ENCODE results near the gene KRABD2.

KRABD2 gene

GRCh38 chr17:8405499-8406016 lies 29.1 kb upstream of the KRABD2 start:
- Mint-ChIP-seq H3K4me1 (peaks cover 8% of the 10 kb centered on the region), H3K27me3 (ENCODE audit: insufficient read depth, low read depth) (peaks cover 13% of the 10 kb centered on the region), H3K36me3 (no peaks in the 10 kb centered on the region), H3K4me3 (no peak overlapping the region), H3K27ac (no peak overlapping the region), H3K9me3 (no peaks in the 10 kb centered on the region)
- no peak overlapping the region for H3K9ac ChIP-seq
- H4K20me1 ChIP-seq (ENCODE audit: low read depth): no peaks in the 10 kb centered on the region
- H3K9me3 ChIP-seq (ENCODE audit: low read depth): no peaks in the 10 kb centered on the region
- H3K4me1 ChIP-seq: no peaks in the 10 kb centered on the region
- H3K79me2 ChIP-seq (ENCODE audit: low read depth): no peaks in the 10 kb centered on the region
- H3K36me3 ChIP-seq: no peaks in the 10 kb centered on the region
- H3K27me3 ChIP-seq: no peaks in the 10 kb centered on the region
- no peak overlapping the region for H3K4me3 ChIP-seq
- H3K27ac ChIP-seq: no peak overlapping the region
- no peak overlapping the region for H3K4me2 ChIP-seq
- TF ChIP-seq CTCF (IDR thresholded peaks at IDR 0.05) (no peak), EZH2 (IDR thresholded peaks at IDR 0.05) (no peak), EZH2phosphoT487 (IDR thresholded peaks at IDR 0.05) (no peak)
- H2AFZ ChIP-seq (replicated peaks): peak overlapping the region; percentile 50
- DNase-seq (ENCODE audit: low spot score): no peak
- H3F3A ChIP-seq (ENCODE audit: low read depth): peaks cover 7% of the 10 kb centered on the region

GRCh38 chr17:8402921-8403536 lies 26.5 kb upstream of the KRABD2 start:
- H3K27ac Mint-ChIP-seq: no peak overlapping the region
- TF ChIP-seq EZH2 (IDR thresholded peaks at IDR 0.05) (no peak), CTCF (IDR thresholded peaks at IDR 0.05) (no peak), EZH2phosphoT487 (IDR thresholded peaks at IDR 0.05) (no peak)

GRCh38 chr17:8401107-8401506 lies 24.6 kb upstream of the KRABD2 start:
- Mint-ChIP-seq H3K36me3 (no peaks in the 10 kb centered on the region), H3K4me3 (no peak overlapping the region), H3K9me3 (no peaks in the 10 kb centered on the region), H3K27ac (no peak overlapping the region), H3K27me3 (ENCODE audit: insufficient read depth, low read depth) (peaks cover 7% of the 10 kb centered on the region), H3K4me1 (no peaks in the 10 kb centered on the region)
- no peak overlapping the region for H3K27ac ChIP-seq
- no peak for TF ChIP-seq EZH2phosphoT487 (IDR thresholded peaks at IDR 0.05)
- no peak for TF ChIP-seq EZH2 (IDR thresholded peaks at IDR 0.05)
- TF ChIP-seq CTCF (IDR thresholded peaks at IDR 0.05): no peak
- H3K4me2 ChIP-seq: no peak overlapping the region
- no peak overlapping the region for H3K9ac ChIP-seq
- no peaks in the 10 kb centered on the region for H3F3A ChIP-seq (ENCODE audit: low read depth)
- H3K9me3 ChIP-seq (ENCODE audit: low read depth): no peaks in the 10 kb centered on the region
- no peak overlapping the region for H3K4me3 ChIP-seq
- no peaks in the 10 kb centered on the region for H3K79me2 ChIP-seq (ENCODE audit: low read depth)
- H4K20me1 ChIP-seq (ENCODE audit: low read depth): no peaks in the 10 kb centered on the region
- no peak overlapping the region for H2AFZ ChIP-seq (replicated peaks)
- DNase-seq (ENCODE audit: low spot score): no peak
- no peaks in the 10 kb centered on the region for H3K4me1 ChIP-seq
- H3K36me3 ChIP-seq: no peaks in the 10 kb centered on the region
- H3K27me3 ChIP-seq: peaks cover 9% of the 10 kb centered on the region

More at GRCh38 chr17:8402921-8403536, 26.5 kb upstream of the KRABD2 start:
- DNase-seq (ENCODE audit: low spot score): no peak
- Mint-ChIP-seq H3K4me1 (peaks cover 2% of the 10 kb centered on the region), H3K27me3 (ENCODE audit: insufficient read depth, low read depth) (peaks cover 6% of the 10 kb centered on the region), H3K4me3 (no peak overlapping the region), H3K36me3 (no peaks in the 10 kb centered on the region), H3K9me3 (no peaks in the 10 kb centered on the region)
- no peak overlapping the region for H2AFZ ChIP-seq (replicated peaks)
- H4K20me1 ChIP-seq (ENCODE audit: low read depth): no peaks in the 10 kb centered on the region
- H3K4me1 ChIP-seq: no peaks in the 10 kb centered on the region
- no peaks in the 10 kb centered on the region for H3K9me3 ChIP-seq (ENCODE audit: low read depth)
- H3K4me3 ChIP-seq: no peak overlapping the region
- no peaks in the 10 kb centered on the region for H3K27me3 ChIP-seq
- H3K27ac ChIP-seq: no peak overlapping the region
- H3K36me3 ChIP-seq: no peaks in the 10 kb centered on the region
- no peak overlapping the region for H3K4me2 ChIP-seq
- H3F3A ChIP-seq (ENCODE audit: low read depth): no peaks in the 10 kb centered on the region
- no peak overlapping the region for H3K9ac ChIP-seq
- no peaks in the 10 kb centered on the region for H3K79me2 ChIP-seq (ENCODE audit: low read depth)

Measured in neural progenitor cell (in vitro differentiated cells).